B cell (primary cell): ENCODE results near the gene SELP.

Source experiments
- CTCF ChIP-seq: fragments of 200-600 bp; IDR thresholded peaks from one replicate; pipeline ENCODE4 v1.8.0; 2022; ENCODE audit warnings: antibody characterized with exemption, mild to moderate bottlenecking
- EZH2 ChIP-seq: IDR thresholded peaks from 2 replicates; pipeline ENCODE4 v1.6.1; 2012; ENCODE audit warnings: borderline replicate concordance, low read depth, mild to moderate bottlenecking, moderate library complexity, low read length; ENCODE audit not compliant: insufficient read depth, poor library complexity, severe bottlenecking

- TF ChIP-seq CTCF = no peak
- no peak for TF ChIP-seq EZH2
These were observed 66.8 kb downstream of the SELP start for GRCh38 chr1:169563019-169563615.
